Activated CD4-positive, CD25-positive, alpha-beta regulatory T cell treated with anti-CD3 and anti-CD28 coated beads, Interleukin-2, amount 50 U/mL, for 72 hours (primary cell): ENCODE results near the gene PPP2CA.
"Not testable (repeated sequence)": the region's sequence is repeated elsewhere in the genome, so short reads cannot be mapped to it uniquely, and the experiment has no call there.

Source experiments
- DNase-seq: peaks from one replicate; pipeline ENCODE4 v3.0.0; 2021

Gene PPP2CA

DNA sequence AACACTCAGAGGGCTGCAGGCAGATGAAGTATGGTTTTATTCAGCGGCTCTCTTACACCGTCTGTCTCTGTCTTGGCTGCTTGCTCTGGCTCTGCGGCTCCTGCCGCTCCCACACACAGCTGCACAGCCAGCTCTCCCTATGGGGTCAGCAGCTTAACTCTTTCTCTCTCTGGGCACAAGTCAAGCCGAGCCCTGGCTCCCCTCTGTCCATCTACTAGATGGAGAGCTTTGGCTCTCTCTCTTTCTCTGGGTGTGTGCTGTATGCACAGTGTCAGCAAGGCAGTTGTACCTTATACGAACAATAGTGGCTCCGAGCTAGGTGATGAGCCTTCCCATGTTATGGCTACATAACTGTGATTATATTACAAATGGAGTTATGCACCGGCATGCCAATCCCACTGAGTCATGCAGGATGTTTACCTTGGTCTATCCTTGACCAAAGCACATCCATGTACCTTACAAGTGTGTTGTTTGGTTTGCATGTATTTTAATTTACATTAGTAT lies 19.3 kb upstream of the PPP2CA start:
- DNase-seq: no peak

DNA sequence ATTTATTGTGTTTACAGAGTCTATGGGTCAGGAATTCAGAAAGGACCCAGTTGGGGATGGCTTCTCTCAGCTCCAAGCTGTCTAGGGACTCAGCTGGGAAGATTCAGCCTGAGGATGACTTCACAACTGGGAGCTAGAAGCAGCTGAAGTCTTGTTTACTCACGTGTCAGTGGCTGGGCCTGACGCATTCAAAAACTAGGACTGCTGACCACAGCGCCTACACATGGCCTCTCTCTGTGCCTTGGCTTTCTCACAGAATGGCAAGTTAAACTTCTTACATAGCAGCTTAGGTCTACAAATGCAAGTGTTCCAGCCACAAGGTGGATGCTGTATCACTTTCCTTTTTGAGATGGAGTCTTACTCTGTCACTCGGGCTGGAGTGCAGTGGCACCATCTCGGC lies 16.3 kb upstream of the PPP2CA start:
- DNase-seq: no peak

DNA sequence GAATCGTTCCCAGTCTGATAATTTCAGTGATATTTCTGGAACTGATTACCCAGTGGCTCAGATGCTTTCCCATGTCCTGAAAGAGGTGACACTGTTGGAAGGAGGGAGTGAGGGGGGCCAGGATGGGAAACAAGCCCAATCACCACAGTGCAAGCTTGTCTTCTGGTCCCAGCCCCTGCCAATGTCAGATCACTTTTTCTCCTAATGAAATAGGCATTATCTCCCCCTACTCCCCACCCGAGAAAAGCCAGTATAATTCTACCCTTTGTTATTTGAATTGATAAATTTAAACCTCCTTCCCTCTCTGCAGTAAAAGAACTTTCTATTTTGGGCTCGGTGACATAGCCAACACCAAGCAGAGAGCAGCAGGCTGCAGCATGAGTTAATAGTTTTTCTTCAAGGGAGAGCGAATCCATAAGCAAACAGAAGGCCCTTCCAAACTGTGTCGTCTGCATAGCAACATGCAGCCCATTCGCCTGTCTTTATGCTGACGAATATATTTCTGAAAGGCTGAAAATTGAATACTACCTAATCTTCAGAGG lies 14.6 kb upstream of the PPP2CA start:
- no peak for DNase-seq

DNA sequence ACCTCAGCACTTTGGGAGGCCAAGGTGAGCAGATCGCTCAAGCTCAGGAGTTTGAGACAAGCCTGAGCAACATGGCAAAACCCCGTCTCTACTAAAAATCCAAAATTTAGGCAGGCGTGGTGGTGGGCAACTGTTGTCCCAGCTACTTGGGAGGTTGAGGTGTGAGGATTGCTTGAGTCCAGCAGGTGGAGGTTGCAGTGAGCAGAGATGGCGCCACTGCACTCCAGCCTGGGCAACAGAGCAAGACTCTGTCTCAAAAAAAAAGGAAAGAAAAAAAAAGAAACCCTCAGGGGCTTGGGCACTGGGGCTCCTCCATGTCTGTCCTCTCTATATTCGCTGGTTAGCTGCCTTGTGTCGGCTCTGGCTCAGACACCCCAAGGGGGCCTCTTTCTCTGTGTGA lies 10.9 kb upstream of the PPP2CA start:
- no peak for DNase-seq

DNA sequence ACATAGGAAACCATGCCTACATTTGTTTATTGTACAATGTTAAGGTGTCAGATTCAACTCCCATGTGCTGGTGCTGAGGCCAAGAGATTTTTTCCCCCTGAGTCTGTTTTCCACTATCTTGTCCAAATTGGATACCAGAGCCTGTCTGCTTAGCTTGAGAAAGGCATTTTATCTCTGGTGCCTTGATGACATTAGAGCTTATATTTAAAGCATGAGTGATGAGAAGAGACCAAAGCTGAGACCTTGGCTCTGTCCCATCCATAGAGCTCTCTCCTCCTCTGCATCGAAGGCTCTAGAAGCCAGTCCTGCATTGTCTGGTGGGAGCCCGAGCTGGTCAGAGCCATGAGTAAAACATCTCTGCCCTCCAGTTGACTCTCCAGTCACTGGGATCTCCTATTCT lies 10.4 kb upstream of the PPP2CA start:
- no peak for DNase-seq

DNA sequence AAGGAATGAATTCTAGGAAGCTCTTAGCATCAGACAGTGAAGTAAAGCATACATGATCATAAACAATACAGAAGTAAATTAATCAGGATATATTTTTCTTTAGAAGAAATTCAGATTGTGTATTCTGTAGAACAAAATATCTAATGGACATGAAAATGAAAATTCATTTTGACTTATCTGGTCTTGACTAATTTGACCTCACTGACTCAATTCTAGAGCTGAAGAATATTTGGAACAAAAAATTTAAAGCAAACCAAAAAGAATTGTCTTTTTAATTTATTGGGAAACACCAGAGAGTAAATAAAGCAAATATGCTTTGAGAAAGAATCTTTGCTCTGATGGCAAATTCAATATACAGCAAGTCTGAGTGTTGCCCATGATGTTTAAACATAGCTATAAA lies 2.8 kb upstream of the PPP2CA start:
- no peak for DNase-seq

DNA sequence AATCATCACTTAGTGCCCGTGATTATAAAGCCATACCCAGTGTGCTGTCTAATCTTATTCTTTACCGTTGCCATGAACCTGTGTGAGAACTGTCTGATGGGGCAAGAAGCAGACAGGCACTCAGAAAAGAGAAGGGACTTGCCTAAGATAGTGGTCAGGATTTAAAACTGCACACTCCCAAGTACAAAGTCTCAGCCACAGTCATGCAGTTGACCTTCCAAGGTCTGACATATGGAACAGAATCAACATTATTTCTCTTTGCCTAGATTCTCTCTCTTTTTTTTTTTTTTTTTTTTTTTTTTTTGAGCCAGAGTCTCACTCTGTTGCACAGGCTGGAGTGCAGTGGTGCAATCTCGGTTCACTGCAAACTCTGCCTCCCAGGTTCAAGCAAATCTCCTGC lies 1.9 kb upstream of the PPP2CA start:
- DNase-seq: no peak

DNA sequence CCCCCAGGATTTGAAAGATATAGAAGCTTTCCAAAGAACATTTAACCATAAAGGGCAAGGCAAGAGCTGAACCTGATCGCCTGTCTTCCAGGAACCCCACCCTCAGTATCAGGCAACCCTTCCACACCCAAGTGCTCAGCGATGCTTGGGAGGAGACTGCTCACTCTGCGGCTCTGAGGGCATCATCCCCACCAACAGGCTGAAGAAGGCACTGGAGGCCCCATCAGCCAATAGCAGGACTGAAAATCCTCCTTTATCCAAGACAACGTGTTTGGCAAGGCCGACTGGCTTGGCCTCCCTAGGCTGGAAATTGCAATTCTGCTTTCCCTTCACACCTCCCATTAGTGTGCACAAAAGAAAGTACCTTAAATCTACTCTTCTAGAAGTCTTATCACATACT lies 1.4 kb upstream of the PPP2CA start:
- no peak for DNase-seq

DNA sequence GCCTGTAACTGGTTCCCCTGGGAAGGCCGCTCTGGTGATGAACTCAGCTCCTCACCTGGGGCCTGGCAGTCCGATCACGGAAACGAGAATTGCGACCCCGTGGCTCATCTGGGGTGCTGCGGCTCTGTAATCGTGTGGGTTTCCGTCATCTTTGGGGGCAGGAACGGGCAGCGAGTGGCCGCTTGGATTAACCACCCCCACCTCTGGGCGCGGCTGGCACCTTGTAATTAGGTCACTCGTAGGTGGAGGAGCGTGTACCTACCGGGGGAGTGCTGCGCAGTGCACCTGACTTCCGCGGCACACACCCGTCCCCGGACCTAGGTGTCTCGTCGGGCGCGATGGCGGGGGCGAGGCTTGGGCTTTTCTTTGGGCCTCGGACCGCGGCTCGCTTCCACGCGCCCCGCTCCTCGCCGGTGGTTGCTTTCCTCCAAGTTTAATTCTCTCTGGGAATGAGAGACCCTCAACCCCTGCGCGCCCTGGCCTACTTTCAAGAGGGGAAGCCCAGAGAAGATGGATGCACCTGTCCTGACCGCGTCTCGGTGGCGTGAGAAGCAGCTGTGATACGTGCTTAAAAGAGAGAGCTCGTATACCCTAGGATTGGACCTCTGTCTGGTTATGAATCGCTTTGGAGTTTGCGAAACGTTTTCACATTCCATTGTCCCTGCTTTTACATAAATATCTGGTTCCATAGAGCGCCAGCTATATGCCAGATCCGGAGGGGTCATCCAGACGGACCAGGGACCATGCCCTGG lies 744 bp upstream of the PPP2CA start:
- no peak for DNase-seq

DNA sequence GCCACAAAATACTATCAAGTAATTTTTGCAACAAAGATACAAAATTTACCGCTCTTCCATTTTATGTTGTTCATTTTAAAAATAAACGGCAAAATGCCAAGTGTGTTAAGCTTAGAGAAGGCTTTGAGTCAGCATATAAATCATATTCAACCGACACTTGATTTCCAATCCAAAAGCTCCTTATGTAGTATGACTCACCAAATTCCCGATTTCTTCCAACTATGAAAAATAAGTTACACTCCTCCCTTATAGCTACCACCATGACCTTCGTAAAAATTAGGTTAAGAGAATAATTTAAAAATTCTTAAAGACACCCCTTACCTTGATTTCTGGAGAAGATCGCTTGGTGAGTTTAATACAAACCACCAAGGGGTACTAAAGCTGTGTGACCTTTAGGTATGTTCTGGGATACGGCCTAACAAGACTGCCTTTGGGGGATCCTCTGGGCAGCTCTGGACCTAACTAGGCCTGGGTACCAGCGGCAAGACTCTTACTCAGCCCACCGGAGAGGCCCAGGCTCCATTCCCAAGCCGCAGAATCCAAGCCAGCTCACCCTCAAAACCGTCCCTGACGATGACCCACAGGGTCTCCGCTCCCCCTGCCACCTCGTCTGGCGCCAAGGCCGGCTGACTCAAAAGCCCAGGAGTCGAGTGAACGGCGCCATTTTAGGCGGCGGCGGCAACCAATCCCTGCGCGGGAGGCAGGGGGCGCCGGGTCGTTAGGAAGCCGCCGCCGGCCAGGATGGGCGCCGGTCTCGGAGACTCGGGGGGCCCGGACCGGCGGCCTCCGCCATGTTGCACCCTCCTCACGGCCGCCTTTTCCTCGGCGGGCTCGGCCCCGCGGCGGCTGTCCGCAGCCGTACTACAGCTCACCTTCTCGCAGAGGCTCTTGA lies 739 bp downstream of the PPP2CA start:
- peak; percentile 69 for DNase-seq

DNA sequence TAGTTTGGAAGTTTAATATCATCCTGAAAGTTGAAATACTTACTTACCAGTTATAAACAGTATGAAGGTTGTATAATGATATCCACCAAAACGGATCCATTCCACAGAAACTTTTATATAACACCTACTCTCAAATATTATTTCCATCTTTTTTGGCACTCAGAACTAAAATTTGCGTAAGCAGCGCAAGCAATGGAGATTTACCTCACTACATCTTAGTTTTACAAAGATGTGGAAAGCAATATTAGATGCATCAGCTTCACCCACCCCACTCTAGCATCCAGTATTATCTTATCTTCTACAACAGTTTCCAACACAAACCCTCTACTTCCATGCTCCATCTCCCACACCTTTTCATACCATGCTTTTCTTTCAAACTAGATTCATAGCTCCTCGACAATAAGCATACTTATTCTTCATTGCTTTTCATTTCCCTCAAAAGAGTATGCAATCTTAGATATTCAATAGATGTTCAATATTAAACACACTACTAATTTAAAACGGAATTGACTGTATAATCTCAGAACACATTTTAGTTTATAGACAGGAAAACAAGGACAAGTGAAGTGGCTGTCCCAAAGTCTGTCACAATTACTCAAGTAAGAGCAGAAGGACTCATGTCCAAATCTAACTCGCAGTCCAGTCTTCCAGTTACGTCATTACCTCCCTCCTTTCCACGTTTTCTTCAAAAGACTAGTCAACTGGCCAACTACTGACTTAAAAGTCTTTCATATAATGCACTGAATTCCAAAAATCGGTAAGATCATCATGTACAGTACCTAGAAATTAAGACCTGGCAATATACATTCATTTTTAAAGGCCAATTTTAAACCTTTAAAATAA lies 2.2 kb downstream of the PPP2CA start:
- DNase-seq: no peak

DNA sequence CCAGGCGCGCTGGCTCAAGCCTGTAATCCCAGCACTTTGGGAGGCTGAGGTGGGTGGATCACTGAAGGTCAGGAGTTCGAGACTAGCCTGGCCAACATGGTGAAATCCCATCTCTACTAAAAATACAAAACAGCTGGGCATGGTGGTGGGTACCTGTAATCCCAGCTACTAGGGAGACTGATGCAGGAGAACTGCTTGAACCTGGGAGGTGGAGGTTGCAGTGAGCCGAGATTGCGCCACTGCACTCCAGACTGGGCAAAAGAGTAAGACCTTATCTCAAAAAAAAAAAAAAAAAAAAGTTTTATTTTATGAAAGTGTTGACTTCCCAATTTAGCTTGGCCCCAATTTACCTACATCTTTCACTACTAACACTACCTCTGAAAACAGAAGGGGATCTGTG lies 4.2 kb downstream of the PPP2CA start:
- DNase-seq: not testable (repeated sequence)

DNA sequence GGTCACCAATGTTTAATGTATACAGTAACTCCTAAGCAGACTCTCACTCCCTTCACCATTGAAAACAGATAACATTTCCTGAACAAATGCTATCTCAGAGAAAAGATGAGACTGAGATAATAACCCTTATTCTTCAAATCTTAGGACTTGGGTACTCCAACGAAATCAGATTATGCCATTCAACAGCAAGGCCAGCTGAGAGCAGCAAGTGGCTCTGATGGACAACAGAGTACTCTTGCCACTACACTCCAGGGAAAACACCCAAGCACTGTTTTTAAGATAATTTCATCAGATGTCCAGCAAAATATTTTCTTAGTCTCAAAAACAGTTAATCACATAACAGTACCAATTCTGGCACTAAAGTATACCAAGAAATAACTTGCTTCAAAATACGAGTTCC lies 10.1 kb downstream of the PPP2CA start:
- no peak for DNase-seq

DNA sequence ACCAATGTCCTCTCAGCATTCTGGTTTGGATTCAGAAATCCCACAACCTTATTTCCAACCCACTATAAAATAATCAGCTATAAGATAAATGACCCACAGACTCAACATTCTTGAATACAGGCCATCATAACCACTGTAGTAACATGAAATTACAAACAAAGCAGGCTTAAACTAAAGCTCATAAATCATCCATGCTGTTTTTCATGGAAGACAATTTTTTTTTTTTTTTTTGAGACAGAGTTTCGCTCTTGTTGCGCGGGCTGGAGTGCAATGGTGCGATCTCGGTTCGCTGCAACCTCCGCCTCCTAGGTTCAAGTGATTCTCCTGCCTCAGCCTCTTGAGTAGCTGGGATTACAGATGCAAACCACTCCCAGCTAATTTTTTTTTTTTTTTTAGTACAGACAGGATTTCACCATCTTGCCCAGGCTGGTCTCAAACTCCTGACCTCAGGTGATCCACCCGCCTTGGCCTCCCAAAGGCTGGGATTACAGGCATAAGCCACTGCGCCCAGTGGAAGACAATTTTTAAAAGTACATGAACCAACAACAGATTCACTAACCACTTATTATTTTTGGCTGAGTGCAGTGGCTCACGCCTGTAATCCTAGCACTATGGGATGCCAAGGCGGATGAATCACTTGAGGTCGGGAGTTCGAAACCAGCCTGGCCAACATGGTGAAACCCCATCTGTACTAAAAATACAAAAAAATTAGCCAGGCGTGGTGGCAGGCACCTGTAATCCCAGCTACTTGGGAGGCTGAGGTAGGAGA lies 14.4 kb downstream of the PPP2CA start:
- DNase-seq: not testable (repeated sequence)

DNA sequence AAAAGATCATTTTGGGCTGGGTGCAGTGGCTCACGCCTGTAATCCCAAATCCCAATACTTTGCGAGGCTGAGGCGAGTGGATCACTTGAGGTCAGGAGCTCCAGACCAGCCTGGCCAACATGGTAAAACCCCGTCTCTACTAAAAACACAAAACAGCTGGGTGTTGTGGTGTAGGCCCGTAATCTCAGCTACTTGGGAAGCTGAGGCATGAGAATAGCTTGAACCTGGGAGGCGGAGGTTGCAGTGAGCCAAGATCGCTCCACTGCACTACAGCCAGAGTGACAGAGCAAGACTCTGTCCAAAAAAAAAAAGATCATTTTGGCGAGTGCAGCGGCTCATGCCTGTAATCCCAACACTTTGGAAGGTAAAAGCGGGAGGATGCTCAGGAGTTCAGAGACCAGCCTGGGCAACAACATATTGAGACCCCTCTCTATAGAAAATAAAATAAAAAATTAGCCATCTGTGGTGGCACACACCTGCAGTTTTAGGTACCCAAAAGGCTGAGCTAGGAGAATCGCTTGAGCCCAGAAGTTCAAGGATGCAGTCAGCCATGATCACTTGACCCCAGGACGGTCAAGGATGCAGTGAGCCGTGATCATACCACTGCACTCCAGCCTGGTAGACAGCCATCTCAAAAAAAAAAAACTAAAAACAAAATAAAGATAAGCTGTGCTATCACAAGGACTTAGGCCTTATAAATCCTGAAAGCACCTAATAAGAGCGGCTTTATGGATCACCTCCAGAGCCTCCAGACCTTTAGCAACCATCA lies 16.2 kb downstream of the PPP2CA start:
- DNase-seq: no peak

DNA sequence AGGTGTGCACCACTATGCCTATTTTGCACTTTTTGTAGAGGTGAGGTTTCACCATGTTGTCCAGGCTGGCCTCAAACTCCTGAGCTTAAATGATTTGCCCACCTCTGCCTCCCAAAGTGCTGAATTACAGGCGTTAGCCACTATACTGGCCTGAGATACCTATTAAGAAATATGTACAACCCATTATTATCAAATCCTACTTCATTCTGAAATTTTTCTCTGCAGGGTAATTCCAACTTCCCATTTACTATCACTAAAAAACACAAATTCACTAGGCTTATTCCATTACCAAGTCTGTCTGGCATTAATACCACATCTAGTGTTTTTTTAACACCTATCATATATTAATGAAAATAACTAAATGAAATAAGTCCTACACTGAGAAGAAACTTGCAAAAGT lies 18.2 kb downstream of the PPP2CA start:
- DNase-seq: no peak

DNA sequence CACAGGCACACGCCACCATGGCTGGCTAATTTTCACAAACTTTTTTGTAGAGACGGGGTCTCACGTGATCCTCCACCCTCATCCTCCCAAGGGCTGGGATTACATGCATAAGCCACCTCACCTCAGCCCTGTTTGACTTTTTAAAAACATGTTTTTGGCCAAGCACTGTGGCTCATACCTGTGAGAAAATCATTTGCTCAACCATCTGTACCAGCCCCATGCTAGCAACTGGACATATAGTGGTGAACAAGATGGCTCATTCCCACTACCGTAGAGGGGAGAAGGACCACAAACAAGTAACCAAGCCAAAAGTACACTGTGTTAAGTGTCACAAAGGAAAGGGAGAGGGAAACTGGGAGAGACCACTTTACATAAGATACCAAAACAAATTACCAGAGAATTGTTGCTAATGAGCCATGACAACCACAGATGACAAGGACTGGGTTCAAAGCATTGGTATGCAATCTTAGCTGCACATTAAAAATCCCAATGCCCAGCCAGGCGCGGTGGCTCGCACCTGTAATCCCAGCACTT lies 19.2 kb downstream of the PPP2CA start:
- no peak for DNase-seq

DNA sequence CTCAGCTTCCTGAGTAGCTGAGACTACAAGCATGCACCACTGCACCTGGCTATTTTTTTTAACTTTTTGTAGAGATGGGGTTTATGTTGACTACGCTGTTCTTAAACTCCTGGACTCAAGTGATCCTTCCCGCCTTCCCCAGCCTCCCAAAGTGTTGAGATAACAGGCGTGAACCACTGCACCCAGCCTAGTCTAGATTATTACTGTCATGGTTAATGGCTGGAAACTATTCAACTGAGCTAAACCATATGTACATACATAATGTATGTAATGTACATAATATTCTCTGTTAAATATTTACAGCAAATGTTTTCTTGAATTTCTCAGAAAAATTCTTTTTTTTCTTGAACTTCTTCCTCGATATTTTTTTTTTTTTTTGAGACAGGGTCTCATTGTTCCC lies 21.3 kb downstream of the PPP2CA start:
- no peak for DNase-seq

DNA sequence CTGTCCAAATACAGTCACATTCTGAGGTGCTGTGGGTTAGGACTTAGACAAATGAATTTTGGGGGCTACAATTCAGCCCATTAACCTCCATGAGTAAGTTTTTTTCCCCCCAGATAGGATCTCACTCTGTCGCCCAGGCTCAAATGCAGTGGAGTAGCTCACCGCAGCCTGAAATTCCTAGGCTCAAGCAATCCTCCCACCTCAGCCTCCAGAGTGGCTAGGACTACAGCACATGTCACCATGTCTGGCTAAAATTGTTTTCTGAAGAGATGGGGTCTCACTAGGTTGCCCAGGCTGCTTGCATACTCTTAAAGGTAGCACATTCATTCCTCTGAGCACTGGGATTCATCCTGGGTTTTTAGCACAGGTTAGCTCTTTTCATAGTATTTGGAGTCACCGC lies 22.2 kb downstream of the PPP2CA start:
- DNase-seq: no peak

DNA sequence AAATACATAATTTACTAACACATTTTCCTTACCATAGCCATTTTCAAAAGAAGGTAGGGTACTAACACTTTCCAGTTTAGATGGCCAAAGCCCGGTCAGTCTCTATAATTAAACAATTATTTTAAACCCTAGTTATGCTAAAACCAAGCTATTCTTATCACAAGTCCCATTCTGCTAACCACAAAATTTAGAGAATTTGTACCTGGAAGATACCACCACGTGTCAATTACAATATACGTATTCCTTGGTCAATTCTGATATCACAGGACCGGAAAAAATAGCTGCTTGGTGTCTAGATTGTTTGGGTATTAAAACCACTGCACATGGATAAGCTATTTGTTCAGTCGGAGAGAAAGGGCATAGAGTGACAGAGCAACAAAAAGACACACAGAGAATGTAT lies 30.2 kb downstream of the PPP2CA start:
- DNase-seq: no peak

DNA sequence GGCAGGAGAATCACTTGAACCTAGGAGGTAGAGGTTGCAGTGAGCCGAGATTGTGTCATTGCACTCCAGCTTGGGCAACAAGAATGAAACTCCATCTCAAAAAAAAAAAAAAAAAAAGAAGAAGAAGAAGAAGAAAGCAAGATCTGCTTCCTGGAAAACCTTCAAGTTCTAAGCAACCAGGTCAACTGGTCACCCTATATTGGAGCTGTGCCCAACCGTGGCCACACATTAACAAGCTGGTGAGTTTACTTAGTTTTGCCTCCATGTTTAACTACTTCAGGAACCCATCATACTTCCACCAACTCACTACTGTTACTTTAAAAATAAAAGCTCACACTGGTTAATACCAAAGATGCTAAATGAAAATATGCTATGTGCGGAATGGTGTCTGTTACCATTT lies 36.8 kb downstream of the PPP2CA start:
- DNase-seq: no peak
